Fibroblast of skin of left quadriceps (primary cell): ENCODE data around the gene CDCP1.
A peak's percentile ranks its signal among the peaks of the same experiment; 100 is the strongest.

Experiments
- DNase-seq, 2 experiments: peaks; one replicate each; pipeline ENCODE4 v3.0.0-alpha.2; 2013; ENCODE audit warnings: low read depth in 2 of 2

Gene CDCP1, protein sequence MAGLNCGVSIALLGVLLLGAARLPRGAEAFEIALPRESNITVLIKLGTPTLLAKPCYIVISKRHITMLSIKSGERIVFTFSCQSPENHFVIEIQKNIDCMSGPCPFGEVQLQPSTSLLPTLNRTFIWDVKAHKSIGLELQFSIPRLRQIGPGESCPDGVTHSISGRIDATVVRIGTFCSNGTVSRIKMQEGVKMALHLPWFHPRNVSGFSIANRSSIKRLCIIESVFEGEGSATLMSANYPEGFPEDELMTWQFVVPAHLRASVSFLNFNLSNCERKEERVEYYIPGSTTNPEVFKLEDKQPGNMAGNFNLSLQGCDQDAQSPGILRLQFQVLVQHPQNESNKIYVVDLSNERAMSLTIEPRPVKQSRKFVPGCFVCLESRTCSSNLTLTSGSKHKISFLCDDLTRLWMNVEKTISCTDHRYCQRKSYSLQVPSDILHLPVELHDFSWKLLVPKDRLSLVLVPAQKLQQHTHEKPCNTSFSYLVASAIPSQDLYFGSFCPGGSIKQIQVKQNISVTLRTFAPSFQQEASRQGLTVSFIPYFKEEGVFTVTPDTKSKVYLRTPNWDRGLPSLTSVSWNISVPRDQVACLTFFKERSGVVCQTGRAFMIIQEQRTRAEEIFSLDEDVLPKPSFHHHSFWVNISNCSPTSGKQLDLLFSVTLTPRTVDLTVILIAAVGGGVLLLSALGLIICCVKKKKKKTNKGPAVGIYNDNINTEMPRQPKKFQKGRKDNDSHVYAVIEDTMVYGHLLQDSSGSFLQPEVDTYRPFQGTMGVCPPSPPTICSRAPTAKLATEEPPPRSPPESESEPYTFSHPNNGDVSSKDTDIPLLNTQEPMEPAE

DNA sequence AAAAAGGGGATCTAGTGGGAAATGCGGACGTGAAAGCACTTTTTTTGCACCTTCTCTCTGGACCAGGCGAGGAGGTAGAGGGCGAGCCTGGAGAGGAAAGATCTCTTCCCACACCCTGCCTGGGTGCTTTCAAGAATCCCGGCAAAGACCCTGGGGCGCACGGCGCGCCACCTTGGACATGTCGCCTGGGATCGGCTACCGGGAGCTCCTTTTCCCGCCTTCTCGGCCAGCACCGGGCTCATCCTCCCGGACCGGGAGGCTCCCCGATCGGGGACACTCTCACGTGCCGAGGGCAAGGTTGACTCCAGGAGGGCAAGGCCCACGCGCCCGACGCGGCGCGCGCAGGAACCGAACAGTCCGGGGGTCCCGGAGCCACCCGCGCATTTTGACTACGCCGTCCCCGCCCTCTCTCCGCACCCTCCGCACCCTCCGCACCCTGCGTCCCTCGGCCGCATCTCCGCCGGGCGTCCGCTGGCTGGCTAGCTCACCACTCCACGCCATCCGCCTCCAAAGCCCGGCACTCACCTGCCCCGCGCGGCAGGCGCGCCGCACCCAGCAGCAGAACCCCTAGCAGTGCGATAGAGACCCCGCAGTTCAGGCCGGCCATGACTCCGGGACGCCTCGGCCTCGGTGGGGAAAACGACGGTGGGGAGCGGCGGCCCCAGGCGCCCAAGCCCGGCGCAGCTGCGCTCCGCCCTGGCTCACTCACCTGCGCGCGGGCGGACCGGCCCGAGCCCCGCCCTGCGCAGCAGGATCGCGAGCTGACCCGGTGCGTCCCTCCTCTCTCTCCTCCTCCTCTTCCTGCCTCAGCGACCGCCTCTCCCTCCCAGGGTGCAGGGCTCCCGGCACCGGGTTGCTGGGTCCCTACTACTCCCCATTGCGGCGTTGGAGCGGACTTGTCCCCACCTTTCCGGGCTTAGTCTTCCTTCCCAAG is at the start of gene CDCP1:
Gene CDCP1, minus strand, starts transcription at position 698 of the 934 bp plus-strand sequence. Its CDS starts 91 bp downstream, at position 607.
- DNase-seq: no peak

GRCh38 chr3:45194791-45195190 is 48.6 kb upstream of the CDCP1 start:
- no peak for DNase-seq

GRCh38 chr3:45191924-45192417 is 45.8 kb upstream of the CDCP1 start:
- DNase-seq: no peak

DNA sequence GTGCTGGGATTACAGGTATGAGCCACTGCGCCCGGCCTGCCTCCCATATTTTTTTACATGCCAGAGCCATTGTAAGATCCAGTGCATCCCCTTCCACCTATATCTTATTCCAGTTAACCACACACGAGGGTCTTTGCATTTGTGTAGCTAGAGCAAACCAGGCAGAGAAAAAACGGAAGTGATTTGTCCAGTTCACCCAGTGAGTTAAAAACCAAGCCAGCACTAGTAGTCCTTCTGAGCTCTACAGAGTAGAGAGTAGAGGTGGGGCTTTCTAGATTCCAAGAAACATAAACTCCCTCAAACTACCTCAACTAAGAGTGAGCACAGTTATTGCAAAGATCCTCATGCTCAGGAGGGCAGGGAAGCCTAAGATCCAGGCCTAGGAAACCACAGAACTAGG is 45.2 kb upstream of the CDCP1 start:
- no peak for DNase-seq

DNA sequence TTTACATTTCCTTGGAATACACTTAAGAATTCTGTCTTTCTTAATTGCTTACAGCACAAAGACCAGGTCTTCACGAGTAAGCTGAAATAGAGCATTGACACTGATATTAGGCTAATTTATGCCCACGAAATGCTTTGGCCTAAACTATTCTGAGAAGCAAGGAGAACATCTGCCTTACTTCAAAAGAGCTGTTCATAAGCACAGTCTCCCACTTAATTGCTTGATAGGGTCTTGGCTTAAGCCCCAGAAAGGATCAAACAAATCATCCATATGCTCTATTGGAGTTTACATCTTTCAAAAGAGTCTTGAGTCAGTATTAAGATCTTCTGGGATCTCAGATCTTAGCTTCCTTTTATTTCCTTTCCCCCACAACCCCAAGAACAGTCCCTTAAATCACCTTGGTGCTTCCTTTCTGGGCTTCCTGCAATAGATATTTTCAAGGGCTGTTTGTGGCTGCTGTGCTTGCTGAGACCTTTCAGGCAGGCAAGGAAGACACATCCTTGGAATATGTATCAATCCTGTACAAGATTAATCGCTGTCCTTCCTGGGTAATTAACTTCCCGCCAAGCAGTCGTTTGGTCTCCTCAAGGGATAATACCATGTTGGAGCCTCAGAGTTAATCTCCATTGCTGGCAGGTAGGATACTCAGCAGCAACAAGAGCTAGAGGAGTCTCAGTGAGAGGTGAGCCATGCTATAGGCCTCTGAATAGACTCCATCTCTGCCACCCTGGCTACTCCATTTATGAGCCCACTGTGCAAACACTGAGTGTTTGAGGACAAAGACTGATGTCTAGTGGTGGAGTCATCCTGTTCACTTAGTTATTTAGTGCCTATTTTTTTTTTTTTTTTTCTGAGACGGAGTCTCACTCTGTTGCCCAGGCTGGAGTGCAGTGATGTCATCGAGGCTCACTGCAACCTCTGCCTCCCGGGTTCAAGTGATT is 42.8 kb upstream of the CDCP1 start:
- DNase-seq: no peak

DNA sequence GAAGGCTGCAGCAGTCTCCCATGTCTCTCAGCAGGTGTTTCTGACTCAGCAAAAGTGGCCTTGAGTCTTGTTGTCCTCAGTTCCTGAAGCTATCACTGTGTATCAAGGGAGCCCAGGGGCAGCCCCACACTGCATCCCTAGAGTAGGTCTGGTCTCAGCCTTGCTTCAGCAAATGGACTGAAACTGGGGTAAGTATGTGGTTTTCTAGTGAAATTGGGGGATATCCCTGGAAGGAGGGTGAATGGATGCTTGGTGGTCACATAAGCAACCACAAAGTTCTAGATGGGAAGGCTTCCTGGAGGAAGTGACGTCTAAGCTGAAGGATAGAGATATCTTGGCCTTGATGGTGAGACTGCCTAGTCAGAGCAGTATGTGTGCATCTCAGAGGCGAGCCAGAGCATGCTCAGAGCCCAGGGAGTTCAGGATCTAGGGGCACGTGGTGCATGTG is 41.5 kb upstream of the CDCP1 start:
- DNase-seq: no peak

DNA sequence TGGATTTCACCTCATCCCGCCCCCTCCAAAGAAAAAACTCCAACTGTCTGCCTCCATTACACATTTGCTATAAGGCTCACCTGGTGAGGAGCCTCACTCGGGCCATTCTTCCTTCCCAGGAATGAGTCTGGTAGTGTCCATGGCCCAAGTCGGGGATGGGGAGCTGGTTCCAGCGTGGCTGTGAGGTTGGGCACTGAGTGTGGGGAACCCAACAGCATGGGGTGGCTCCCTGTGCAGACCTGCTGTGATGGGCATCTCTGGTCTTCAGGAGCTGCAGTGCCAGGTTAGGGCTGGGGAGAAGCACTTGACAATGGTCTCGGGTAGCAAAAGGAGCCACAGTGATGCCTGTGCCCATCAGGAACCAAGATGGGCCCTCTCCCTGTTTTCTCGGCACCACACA is 40.7 kb upstream of the CDCP1 start:
- DNase-seq: no peak

DNA sequence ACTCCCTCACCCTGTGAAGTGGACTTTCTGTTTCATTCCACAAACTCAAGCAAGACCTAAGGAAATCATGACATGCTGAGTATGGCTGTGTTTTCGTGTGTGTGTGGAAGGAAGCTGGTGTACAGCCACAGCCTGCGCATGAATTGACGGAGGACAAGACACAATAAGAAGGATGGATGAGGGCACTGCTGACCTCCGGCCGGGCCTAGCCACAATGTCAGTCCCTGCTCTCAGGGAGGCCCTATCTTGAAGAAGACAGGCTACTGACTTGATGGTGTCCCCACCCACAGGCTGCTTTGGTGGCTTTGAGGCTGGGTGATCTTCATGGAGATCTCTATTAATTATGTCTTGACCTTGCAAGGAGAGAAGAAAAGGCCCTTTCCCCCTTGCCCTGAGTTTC is 39.3 kb upstream of the CDCP1 start:
- DNase-seq: no peak

GRCh38 chr3:45185052-45185451 is 38.9 kb upstream of the CDCP1 start:
- DNase-seq: no peak

GRCh38 chr3:45183872-45184262 is 37.7 kb upstream of the CDCP1 start:
- DNase-seq: no peak

DNA sequence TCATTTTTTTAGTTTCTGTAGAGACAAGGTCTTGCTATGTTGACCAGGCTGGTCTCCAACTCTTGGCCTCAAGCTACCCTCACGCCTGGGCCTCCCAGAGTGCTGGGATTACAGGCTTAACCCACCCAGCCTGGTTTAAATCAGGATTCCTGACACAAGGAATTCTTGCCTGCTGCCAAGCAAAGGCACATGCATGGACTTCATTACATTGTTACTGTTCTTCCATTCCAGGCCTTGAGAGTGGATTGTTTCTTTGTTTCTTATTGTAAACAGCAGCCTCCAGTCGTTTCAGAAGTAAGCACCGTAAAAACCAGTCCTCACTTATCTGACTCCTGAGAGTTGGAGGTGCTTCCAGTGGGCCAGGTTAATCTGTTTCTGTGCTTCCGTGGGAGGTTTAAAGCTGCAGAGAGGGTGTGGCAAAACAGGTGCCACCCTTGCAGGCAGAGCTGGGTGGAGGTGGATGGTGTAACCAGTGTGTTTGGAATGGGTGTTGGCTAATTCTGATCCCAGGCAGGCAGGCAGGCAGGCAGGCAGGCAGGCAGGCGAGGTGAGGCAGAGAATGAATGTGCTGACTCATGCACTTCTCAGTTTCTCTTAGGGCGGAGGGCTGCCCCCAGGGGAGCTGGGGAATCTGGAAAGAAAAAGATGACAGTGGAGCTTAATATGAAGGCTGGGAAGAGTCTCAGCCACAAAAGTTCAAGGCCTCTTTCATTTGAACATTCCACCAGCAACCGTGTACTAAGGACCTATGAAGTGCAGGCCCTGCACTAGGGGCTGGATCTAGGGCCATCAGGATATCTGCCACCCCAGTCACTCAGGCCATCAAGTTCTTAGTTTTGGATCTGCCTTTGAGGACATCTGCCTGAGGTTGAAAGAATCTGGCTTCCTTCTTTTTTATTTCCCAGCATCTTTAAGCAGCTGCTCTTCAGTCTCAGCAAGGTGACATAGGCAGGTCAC is 37.0 kb upstream of the CDCP1 start:
- DNase-seq: peak; percentile 63 to 66

GRCh38 chr3:45181496-45181895 is 35.3 kb upstream of the CDCP1 start:
- DNase-seq: no peak

- no peak for DNase-seq
Measured at GRCh38 chr3:45180899-45181298, 34.7 kb upstream of the CDCP1 start.

DNA sequence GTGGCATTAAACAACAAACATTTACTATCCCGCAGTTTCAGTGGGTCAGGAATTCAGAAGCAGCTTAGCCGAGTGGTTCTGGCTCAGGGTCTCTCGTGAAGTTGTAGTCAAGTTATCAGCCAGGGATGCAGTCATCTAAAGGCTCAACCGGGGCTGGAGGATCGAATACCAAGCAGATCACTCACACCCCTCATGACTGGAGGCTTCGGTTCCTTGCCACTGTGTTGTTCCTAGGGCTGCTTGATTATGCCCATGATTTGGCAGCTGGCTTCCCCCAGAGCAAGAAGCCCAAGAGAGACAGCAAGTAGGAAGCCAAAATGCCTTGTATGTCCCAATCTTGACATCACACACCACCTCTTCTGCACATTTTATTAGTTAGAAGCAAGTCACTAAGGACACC is 33.9 kb upstream of the CDCP1 start:
- peak; percentile 26 to 40 for DNase-seq

DNA sequence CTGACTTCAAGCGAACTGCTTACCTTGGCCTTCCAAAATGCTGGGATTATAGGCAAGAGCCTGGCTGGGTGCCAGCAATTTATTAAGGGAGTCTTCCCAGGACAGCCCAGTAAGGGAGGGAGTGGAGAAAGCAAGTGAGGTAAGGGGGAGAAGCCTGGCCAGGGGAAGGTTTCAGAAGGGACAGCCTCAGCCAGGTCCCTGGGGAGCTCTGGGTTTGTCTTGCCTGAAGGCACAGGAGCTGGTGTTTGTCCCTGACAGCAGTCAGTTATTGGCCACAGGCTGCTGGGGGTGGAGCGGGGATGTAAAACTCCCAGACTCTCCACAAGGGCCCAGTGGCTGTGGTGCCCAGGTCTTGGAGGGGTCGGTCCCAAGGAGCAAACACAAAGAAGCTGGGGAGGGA is 33.0 kb upstream of the CDCP1 start:
- DNase-seq: no peak

GRCh38 chr3:45178183-45179023 is 32.2 kb upstream of the CDCP1 start:
- no peak for DNase-seq

- DNase-seq: no peak
Measured at GRCh38 chr3:45176912-45177311, 30.7 kb upstream of the CDCP1 start.

DNA sequence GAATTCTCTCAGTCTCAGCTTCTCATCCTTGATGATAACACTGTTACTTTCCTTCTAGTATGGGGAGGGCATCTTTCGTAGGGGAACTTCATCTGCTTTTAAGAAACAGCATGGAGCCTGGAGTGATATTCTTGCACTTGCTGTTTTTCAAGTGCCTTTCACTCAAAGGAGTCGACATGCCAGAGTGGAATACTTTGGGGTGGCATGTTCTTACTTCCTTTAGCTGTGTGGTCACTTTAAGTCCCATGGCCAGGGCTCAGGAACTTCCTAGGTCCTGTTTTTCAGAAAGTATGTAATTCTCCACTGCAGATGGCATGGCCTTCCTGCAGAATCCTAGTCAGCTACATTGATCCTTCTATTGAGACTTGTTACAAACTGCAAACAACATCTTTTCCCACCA is 28.1 kb upstream of the CDCP1 start:
- no peak for DNase-seq
